OCI-LY1 (cell line): ENCODE data around the gene SYNPO2.
A peak's percentile ranks its signal among the peaks of the same experiment; 100 is the strongest.
"Not testable (repeated sequence)": the region's sequence is repeated elsewhere in the genome, so short reads cannot be mapped to it uniquely, and the experiment has no call there.

ENCODE experiments used
- H2AFZ ChIP-seq: fragments of 200-600 bp; sonication (generic), shearing (Covaris generic); 2 replicates; pipeline ENCODE4 v1.6.0; 2014; ENCODE audit warnings: antibody characterized with exemption, mild to moderate bottlenecking, low read length
- H3F3A ChIP-seq: fragments of 200-600 bp; sonication (generic), shearing (Covaris generic); 2 replicates; pipeline ENCODE4 v1.6.0; 2014; ENCODE audit warnings: mild to moderate bottlenecking, antibody characterized with exemption, low read length, moderate library complexity; ENCODE audit not compliant: insufficient read depth
- H3K27ac ChIP-seq: fragments of 200-600 bp; sonication (generic); 2 replicates; pipeline ENCODE4 v1.5.1; 2014; ENCODE audit warnings: low read length, mixed run types, mild to moderate bottlenecking, low read depth; ENCODE audit not compliant: poor library complexity, severe bottlenecking
- H3K27me3 ChIP-seq: fragments of 200-600 bp; sonication (generic); 2 replicates; pipeline ENCODE4 v1.6.0; 2014; ENCODE audit warnings: antibody characterized with exemption, mild to moderate bottlenecking, low read length, moderate library complexity; ENCODE audit not compliant: insufficient read depth
- H3K36me3 ChIP-seq: fragments of 200-600 bp; sonication (generic); 2 replicates; pipeline ENCODE4 v1.6.1; 2014; ENCODE audit warnings: mild to moderate bottlenecking, antibody characterized with exemption, low read length, moderate library complexity, mixed read lengths; ENCODE audit not compliant: insufficient read depth
- H3K4me1 ChIP-seq: fragments of 200-600 bp; sonication (generic); 2 replicates; pipeline ENCODE4 v1.5.1; 2014; ENCODE audit warnings: mild to moderate bottlenecking, low read length, moderate library complexity; ENCODE audit not compliant: insufficient read depth, severe bottlenecking
- H3K4me2 ChIP-seq: fragments of 200-600 bp; sonication (generic), shearing (Covaris generic); 2 replicates; pipeline ENCODE4 v1.6.1; 2014; ENCODE audit warnings: low read length
- H3K4me3 ChIP-seq: fragments of 200-600 bp; sonication (generic); 2 replicates; pipeline ENCODE4 v1.5.1; 2014; ENCODE audit warnings: low read length, low read depth, mild to moderate bottlenecking, mixed read lengths; ENCODE audit not compliant: poor library complexity, severe bottlenecking
- H3K79me2 ChIP-seq: fragments of 200-600 bp; shearing (Covaris generic); 2 replicates; pipeline ENCODE4 v1.6.1; 2016; ENCODE audit warnings: mixed run types, low read length, mixed read lengths; ENCODE audit not compliant: insufficient read depth
- H3K9ac ChIP-seq: fragments of 200-600 bp; sonication (generic), shearing (Covaris generic); 2 replicates; pipeline ENCODE4 v1.6.1; 2014; ENCODE audit warnings: mild to moderate bottlenecking, low read length, mixed read lengths
- H3K9me2 ChIP-seq: fragments of 200-600 bp; sonication (generic), shearing (Covaris generic); 2 replicates; pipeline ENCODE4 v1.6.1; 2014; ENCODE audit warnings: low read depth, mild to moderate bottlenecking, low read length, mixed read lengths
- H3K9me3 ChIP-seq: fragments of 200-600 bp; shearing (Covaris generic); 2 replicates; pipeline ENCODE4 v1.6.1; 2014; ENCODE audit warnings: low read length, mixed read lengths
- H4K20me1 ChIP-seq: fragments of 200-600 bp; sonication (generic), shearing (Covaris generic); 2 replicates; pipeline ENCODE4 v1.6.0; 2016; ENCODE audit warnings: mild to moderate bottlenecking, low read length; ENCODE audit not compliant: insufficient read depth
- CTCF ChIP-seq: fragments of 200-600 bp; sonication (generic), shearing (Covaris generic); IDR thresholded peaks from 2 replicates; pipeline ENCODE4 v1.5.1; 2017; ENCODE audit warnings: mild to moderate bottlenecking, antibody characterized with exemption, low read length, moderate library complexity, mixed read lengths
- EZH2 ChIP-seq: fragments of 200-600 bp; sonication (generic), shearing (Covaris generic); IDR thresholded peaks from 2 replicates; pipeline ENCODE4 v1.8.0; 2017; ENCODE audit warnings: borderline replicate concordance, mixed run types, mild to moderate bottlenecking, antibody characterized with exemption, low read length, moderate library complexity, mixed read lengths

The SYNPO2 gene

DNA sequence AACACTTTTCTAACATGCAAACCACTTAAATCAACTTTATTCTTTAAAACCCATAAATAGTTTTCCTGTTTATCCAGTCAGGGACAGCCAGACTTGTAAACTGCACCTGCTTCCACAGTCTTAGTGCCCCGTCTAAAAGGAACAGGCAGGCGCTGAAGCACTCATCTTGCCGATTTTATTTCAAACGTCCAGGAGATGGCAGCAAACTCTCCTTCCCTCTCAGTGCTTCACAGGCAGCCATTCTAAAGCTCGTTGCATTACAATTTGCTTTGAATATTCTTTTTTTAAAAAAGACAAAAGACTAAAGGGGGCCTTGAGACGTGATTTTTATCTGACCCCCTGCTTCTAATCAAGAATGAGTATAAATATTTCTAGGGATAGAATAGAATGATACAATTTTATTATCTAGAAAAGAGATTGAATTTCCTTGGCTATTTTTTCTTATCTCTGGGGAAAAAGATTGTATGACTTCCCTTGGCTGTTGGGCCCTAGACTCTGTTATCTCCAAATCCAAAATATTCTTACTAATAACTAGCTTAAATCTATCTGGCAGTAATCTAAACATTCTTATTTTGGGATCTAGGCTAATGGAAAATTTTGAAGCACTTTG is 153.4 kb downstream of the SYNPO2 start:
- peaks cover 54% of the 10 kb centered on the region for H3K4me1 ChIP-seq
- H2AFZ ChIP-seq, result peak overlapping the region; percentile 36; the same call in 1 of the 2 replicates
- no peaks in the 10 kb centered on the region for H3K9me2 ChIP-seq
- H3K27me3 ChIP-seq, result no peaks in the 10 kb centered on the region
- H3K79me2 ChIP-seq, result no peaks in the 10 kb centered on the region
- no peaks in the 10 kb centered on the region for H4K20me1 ChIP-seq
- H3F3A ChIP-seq, result no peaks in the 10 kb centered on the region
- no peak for TF ChIP-seq EZH2
- TF ChIP-seq CTCF, result peak; percentile 72
- H3K9ac ChIP-seq, result no peak overlapping the region
- H3K4me2 ChIP-seq, result no peak overlapping the region
- no peaks in the 10 kb centered on the region for H3K36me3 ChIP-seq
- H3K27ac ChIP-seq, result no peak overlapping the region
- no peak overlapping the region for H3K4me3 ChIP-seq
- H3K9me3 ChIP-seq, result no peaks in the 10 kb centered on the region

GRCh38 chr4:119046263-119046662 is 157.6 kb downstream of the SYNPO2 start:
- H3K4me2 ChIP-seq, result no peak overlapping the region; the same call in 1 of the 2 replicates
- peak overlapping the region; percentile 55 for H3K27ac ChIP-seq
- no peaks in the 10 kb centered on the region for H3K79me2 ChIP-seq
- no peaks in the 10 kb centered on the region for H3K9me3 ChIP-seq
- TF ChIP-seq CTCF, result no peak
- no peak for TF ChIP-seq EZH2
- no peak overlapping the region for H3K9ac ChIP-seq
- peaks cover 54% of the 10 kb centered on the region for H3K4me1 ChIP-seq
- no peaks in the 10 kb centered on the region for H3K36me3 ChIP-seq
- no peak overlapping the region for H3K4me3 ChIP-seq
- no peaks in the 10 kb centered on the region for H4K20me1 ChIP-seq
- H3K9me2 ChIP-seq, result no peaks in the 10 kb centered on the region
- H2AFZ ChIP-seq, result no peak overlapping the region
- H3F3A ChIP-seq, result no peaks in the 10 kb centered on the region
- no peaks in the 10 kb centered on the region for H3K27me3 ChIP-seq

DNA sequence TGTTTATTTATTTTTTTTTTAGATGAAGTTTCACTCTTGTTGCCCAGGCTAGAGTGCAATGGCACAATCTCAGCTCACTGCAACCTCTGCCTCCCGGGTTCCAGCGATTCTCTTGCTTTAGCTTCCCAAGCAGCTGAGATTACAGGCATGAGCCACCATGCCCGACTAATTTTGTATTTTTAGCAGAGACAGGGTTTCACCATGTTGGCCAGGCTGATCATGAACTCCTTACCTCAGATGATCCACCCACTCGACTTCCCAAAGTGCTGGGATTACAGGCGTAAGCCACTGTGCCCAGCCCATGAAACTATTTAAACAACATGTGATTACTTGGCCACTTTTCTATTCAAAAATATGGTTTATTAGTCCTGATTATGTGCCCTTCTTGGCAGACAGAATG is 158.4 kb downstream of the SYNPO2 start:
- not testable (repeated sequence) for H3K4me3 ChIP-seq, H3K9ac ChIP-seq, H3F3A ChIP-seq, H4K20me1 ChIP-seq, H3K79me2 ChIP-seq, H3K9me2 ChIP-seq, H3K27me3 ChIP-seq, H3K9me3 ChIP-seq, H3K4me2 ChIP-seq, H2AFZ ChIP-seq, H3K27ac ChIP-seq, H3K36me3 ChIP-seq
- peaks cover 46% of the 10 kb centered on the region for H3K4me1 ChIP-seq

- H3K9me2 ChIP-seq, result no peaks in the 10 kb centered on the region
- H3K4me2 ChIP-seq, result no peak overlapping the region
- no peak overlapping the region for H3K27ac ChIP-seq
- no peaks in the 10 kb centered on the region for H3K79me2 ChIP-seq
- H2AFZ ChIP-seq, result no peak overlapping the region
- TF ChIP-seq EZH2 (no peak), CTCF (no peak)
- no peaks in the 10 kb centered on the region for H3K27me3 ChIP-seq
- H3K4me3 ChIP-seq, result no peak overlapping the region
- no peaks in the 10 kb centered on the region for H4K20me1 ChIP-seq
- H3F3A ChIP-seq, result no peaks in the 10 kb centered on the region
- H3K4me1 ChIP-seq, result peaks cover 32% of the 10 kb centered on the region
- no peak overlapping the region for H3K9ac ChIP-seq
- H3K36me3 ChIP-seq, result no peaks in the 10 kb centered on the region
- no peaks in the 10 kb centered on the region for H3K9me3 ChIP-seq
Measured at GRCh38 chr4:119048446-119048845, 159.8 kb downstream of the SYNPO2 start.
